HG02840 (cell line): ENCODE results near the gene PROZ.
"Not testable (repeated sequence)": the region's sequence is repeated elsewhere in the genome, so short reads cannot be mapped to it uniquely, and the experiment has no call there.

ENCODE experiments used
- ATAC-seq: cut with Tn5 transposase; IDR thresholded peaks from one replicate; pipeline ENCODE4 v1.9.1; 2021; ENCODE audit warnings: mild to moderate bottlenecking, moderate library complexity, moderate number of reproducible peaks; ENCODE audit not compliant: unreplicated experiment, low FRiP score

PROZ gene, protein sequence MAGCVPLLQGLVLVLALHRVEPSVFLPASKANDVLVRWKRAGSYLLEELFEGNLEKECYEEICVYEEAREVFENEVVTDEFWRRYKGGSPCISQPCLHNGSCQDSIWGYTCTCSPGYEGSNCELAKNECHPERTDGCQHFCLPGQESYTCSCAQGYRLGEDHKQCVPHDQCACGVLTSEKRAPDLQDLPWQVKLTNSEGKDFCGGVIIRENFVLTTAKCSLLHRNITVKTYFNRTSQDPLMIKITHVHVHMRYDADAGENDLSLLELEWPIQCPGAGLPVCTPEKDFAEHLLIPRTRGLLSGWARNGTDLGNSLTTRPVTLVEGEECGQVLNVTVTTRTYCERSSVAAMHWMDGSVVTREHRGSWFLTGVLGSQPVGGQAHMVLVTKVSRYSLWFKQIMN

GRCh38 chr13:113157929-113158747 is at the start of gene PROZ:
PROZ (plus strand) TSS chr13:113158648; CDS start chr13:113158661, 13 bp downstream.
- no peak for ATAC-seq

DNA sequence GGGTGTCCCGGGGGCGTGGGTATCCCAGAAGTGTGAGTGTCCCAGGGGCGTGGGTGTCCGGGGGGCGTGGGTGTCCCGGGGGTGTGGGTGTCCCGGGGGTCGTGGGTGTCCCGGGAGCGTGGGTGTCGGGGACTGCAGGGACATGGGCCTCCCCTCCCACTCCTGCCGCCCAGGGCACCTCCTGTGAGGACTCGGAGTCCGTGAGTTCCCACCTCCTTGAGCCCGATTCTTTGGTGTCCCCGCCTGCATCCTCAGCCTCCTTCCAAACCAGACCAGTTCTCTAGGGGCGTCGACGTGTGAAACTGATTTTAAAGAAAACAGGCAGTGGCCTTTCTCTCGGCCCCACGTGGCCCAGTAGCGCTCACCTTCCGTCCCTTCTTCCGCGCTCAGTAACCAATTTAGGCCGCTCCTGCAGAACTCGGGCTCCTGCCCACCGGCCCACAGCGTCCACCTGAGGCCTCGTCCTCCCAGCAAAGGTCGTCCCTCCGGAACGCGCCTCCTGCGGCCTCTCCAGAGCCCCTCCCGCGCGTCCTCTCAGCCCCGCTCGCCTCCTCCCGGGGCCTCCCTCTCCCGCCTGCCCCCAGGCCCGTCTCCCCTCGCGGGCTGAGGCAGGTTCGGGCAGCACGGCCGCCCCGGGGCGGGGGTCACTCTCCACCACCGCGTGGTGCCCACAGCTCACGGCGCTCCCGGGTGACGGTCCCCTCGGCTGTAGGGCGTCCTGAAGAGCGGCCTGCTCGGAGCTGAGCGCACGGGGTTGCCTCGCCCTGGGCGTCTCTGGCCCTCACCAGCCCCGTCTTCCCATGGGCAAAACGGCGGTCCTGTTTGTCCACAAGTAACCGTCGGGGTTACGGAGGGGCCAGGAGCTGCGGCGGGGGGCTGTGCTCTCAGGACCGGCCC is 49.0 kb upstream of the PROZ start:
- ATAC-seq: no peak

GRCh38 chr13:113110048-113110851 is 48.2 kb upstream of the PROZ start:
- no peak for ATAC-seq

DNA sequence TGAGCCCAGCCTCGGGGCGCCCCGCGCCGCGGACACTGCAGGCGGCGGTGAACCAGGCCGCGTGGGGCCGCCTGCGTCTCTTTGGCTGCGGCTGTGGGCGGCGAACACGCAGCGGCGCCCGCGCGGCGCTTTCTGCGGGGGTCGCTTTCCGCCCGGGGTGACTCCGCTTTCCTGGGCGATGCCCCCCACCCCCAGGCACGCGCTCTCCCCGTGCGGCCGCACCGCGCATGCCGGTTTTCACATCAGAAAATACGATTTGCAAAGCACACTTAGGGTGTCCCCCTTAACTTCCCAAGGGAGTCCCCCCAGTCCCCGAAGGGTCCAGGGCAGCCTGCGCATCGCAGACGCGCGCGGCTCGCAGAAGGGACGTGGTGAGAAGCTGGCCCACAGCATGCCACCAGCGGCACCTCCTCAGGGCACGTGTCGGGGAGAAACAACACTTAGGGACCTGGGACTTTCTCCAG is 47.6 kb upstream of the PROZ start:
- ATAC-seq: no peak

DNA sequence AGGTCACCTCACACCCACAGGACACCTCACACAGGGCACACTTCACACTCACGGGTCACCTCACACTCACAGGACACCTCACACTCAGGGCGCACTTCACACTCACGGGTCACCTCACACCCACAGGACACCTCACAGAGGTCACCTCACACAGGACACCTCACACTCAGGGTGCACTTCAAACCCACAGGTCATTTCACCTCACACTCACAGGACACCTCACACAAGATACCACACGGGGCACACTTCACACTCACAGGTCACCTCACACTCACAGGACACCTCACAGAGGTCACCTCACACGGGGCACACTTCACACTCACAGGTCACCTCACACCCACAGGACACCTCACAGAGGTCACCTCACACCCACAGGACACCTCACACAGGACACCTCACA is 46.6 kb upstream of the PROZ start:
- not testable (repeated sequence) for ATAC-seq

- ATAC-seq: not testable (repeated sequence)
Measured at GRCh38 chr13:113112475-113112874, 46.0 kb upstream of the PROZ start.

DNA sequence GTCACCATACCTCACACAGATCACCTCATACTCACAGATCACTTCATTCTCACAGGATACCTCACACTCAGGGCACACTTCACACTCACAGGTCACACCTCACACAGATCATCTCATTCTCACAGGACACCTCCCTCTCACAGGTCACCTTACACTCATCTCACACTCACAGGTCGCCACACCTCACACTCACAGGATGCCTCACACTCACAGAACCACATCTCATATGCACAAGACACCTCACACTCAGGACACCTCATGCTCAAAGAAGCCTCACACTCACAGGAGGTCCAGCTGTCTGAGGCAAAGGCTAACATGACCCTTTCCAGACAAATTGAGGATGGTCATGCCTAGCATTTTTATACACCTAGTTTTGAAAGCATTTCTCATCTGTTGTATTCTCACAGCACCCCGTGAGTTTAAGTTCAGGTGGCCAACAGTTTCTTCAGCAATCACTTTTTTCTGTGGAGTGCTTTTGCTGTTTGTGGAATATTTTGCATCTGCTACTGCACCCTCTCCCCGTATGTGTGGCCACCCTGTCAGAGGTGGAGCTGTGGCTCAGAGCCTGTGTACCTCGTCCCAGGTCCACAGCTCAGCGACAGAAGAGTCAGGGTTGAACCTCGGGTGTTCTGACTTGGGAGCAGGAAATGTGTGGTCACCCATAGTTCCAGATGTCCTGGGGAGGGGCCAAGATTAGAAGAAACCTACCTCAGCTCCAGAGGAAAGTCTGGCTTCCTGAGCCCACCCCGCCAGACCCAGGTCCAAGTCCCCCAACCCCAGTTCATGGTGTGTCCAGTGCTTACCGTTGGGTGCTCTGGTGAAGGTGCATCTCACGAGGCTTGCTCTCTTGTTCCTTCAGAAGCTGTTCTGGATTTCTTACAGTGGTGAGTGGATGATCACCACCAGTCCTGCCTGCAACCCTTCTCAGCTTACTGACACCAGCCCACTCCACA is 45.3 kb upstream of the PROZ start:
- no peak for ATAC-seq

- ATAC-seq: no peak
Measured at GRCh38 chr13:113113846-113114271, 44.6 kb upstream of the PROZ start.

- no peak for ATAC-seq
Measured at GRCh38 chr13:113114511-113115362, 43.7 kb upstream of the PROZ start.

- no peak for ATAC-seq
Measured at GRCh38 chr13:113115363-113116205, 42.9 kb upstream of the PROZ start.

DNA sequence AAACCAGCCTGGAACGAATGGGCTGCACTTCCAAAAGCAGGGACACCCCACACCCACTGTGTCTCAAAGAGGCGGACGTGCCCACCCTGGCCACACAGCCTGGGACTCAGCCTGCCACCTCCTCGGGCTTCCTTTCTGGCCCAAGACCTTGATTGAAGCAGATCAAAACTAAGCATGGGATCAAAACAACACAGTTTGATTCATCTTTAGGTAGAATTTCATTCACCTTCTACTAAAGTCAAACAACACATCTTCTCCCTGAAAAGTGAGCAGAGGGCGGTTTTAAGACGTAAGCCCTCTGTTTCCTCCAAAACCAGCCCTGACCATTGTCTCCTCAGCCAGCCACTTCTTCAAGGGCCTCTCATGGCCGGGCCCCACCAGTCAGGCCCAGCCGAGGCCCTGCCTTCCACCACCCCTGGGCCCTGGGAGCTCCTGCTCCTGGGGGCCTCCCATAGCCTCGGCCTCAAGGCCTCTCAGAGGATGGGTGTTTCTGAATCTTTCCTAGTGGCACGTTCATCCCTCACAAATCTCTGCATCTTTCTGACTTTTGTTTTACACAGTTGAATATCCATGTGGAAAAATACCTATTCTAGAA is 42.1 kb upstream of the PROZ start:
- no peak for ATAC-seq

GRCh38 chr13:113116871-113117271 is 41.6 kb upstream of the PROZ start:
- no peak for ATAC-seq

DNA sequence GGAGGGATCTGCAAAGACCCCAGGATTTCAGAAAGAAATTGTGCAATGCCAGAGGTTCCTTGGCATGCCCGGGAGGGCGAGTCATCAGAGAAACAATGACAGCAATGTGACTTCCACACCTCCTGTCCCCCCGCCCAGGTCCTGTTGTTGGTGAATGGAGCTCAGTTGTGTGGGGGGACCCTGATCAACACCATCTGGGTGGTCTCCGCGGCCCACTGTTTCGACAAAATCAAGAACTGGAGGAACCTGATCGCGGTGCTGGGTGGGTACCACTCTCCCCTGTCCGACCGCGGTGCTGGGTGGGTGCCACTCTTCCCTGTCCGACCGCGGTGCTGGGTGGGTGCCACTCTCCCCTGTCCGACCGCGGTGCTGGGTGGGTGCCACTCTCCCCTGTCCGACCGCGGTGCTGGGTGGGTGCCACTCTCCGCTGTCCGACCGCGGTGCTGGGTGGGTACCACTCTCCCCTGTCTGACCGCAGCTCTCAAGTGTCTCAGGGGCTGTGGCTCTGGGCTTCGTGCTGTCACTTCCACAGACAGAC is 41.0 kb upstream of the PROZ start:
- ATAC-seq: no peak

DNA sequence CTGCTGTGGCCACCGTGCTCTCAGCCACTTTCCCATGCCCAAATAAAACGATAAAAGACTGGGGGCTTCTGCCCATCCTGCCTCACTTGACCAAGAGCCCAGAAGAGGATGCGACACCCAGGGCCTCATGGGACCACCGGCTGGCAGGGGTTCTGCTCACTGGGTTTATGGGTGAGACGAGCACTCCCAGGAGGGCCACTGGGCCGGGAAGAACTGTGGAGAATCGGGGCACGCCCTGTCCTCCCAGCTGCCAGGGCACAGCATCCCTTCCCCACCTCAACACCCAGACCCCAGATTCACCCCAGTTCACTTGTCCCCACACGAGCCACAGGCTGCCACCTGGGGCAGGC is 40.6 kb upstream of the PROZ start:
- no peak for ATAC-seq

DNA sequence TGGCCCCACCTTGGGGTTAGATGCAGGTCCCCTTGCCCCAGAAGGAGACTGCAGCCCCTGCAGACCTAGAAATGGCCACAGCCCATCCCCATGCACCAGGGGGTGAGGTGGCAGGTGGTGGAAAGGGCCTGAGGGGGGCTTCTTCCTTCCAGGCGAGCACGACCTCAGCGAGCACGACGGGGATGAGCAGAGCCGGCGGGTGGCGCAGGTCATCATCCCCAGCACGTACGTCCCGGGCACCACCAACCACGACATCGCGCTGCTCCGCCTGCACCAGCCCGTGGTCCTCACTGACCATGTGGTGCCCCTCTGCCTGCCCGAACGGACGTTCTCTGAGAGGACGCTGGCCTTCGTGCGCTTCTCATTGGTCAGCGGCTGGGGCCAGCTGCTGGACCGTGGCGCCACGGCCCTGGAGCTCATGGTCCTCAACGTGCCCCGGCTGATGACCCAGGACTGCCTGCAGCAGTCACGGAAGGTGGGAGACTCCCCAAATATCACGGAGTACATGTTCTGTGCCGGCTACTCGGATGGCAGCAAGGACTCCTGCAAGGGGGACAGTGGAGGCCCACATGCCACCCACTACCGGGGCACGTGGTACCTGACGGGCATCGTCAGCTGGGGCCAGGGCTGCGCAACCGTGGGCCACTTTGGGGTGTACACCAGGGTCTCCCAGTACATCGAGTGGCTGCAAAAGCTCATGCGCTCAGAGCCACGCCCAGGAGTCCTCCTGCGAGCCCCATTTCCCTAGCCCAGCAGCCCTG is 40.0 kb upstream of the PROZ start:
- ATAC-seq: no peak
